ENCODE data around the gene TRPV6.

TRPV6 gene

GRCh38 chr7:142915315-142915714 lies 29.8 kb upstream of the TRPV6 start:
- TF ChIP-seq POLR2AphosphoS5 (IDR thresholded peaks at IDR 0.05; ENCODE audit: low read depth, low read length), result no peak
- TF ChIP-seq TAF1 (IDR thresholded peaks at IDR 0.05; ENCODE audit: borderline replicate concordance, insufficient read depth, low read length), result no peak
- TF ChIP-seq SIN3A (IDR thresholded peaks at IDR 0.05; ENCODE audit: borderline replicate concordance, insufficient read depth, low read length), result no peak
- TF ChIP-seq FOXP2 (optimal IDR thresholded peaks at IDR 0.05; ENCODE audit: borderline replicate concordance, extremely low read depth, extremely low read length, insufficient read depth), result no peak
- no peak for TF ChIP-seq REST (IDR thresholded peaks at IDR 0.05; ENCODE audit: insufficient read depth in 1 of 2, low read depth in 2 of 2, low read length in 2 of 2)

- no peak for TF ChIP-seq SIN3A (IDR thresholded peaks at IDR 0.05; ENCODE audit: borderline replicate concordance, insufficient read depth, low read length)
- no peak for TF ChIP-seq FOXP2 (optimal IDR thresholded peaks at IDR 0.05; ENCODE audit: borderline replicate concordance, extremely low read depth, extremely low read length, insufficient read depth)
- no peak for TF ChIP-seq TAF1 (IDR thresholded peaks at IDR 0.05; ENCODE audit: borderline replicate concordance, insufficient read depth, low read length)
- no peak for TF ChIP-seq POLR2AphosphoS5 (IDR thresholded peaks at IDR 0.05; ENCODE audit: low read depth, low read length)
- TF ChIP-seq REST (IDR thresholded peaks at IDR 0.05; ENCODE audit: insufficient read depth in 1 of 2, low read depth in 2 of 2, low read length in 2 of 2), result no peak
These were observed 28.6 kb upstream of the TRPV6 start for GRCh38 chr7:142914121-142914520.

GRCh38 chr7:142913566-142913965 lies 28.0 kb upstream of the TRPV6 start:
- TF ChIP-seq SIN3A (IDR thresholded peaks at IDR 0.05; ENCODE audit: borderline replicate concordance, insufficient read depth, low read length) (no peak), FOXP2 (optimal IDR thresholded peaks at IDR 0.05; ENCODE audit: borderline replicate concordance, extremely low read depth, extremely low read length, insufficient read depth) (no peak), REST (IDR thresholded peaks at IDR 0.05; ENCODE audit: insufficient read depth in 1 of 2, low read depth in 2 of 2, low read length in 2 of 2) (no peak), POLR2AphosphoS5 (IDR thresholded peaks at IDR 0.05; ENCODE audit: low read depth, low read length) (no peak), TAF1 (IDR thresholded peaks at IDR 0.05; ENCODE audit: borderline replicate concordance, insufficient read depth, low read length) (no peak)

- no peak for TF ChIP-seq TAF1 (IDR thresholded peaks at IDR 0.05; ENCODE audit: borderline replicate concordance, insufficient read depth, low read length)
- TF ChIP-seq POLR2AphosphoS5 (IDR thresholded peaks at IDR 0.05; ENCODE audit: low read depth, low read length), result no peak
- TF ChIP-seq REST (IDR thresholded peaks at IDR 0.05; ENCODE audit: insufficient read depth in 1 of 2, low read depth in 2 of 2, low read length in 2 of 2), result no peak
- TF ChIP-seq FOXP2 (optimal IDR thresholded peaks at IDR 0.05; ENCODE audit: borderline replicate concordance, extremely low read depth, extremely low read length, insufficient read depth), result no peak
- TF ChIP-seq SIN3A (IDR thresholded peaks at IDR 0.05; ENCODE audit: borderline replicate concordance, insufficient read depth, low read length), result no peak
These were observed 27.5 kb upstream of the TRPV6 start for GRCh38 chr7:142913051-142913450.

- TF ChIP-seq POLR2AphosphoS5 (IDR thresholded peaks at IDR 0.05; ENCODE audit: low read depth, low read length) (no peak), REST (IDR thresholded peaks at IDR 0.05; ENCODE audit: insufficient read depth in 1 of 2, low read depth in 2 of 2, low read length in 2 of 2) (no peak), TAF1 (IDR thresholded peaks at IDR 0.05; ENCODE audit: borderline replicate concordance, insufficient read depth, low read length) (no peak), SIN3A (IDR thresholded peaks at IDR 0.05; ENCODE audit: borderline replicate concordance, insufficient read depth, low read length) (no peak), FOXP2 (optimal IDR thresholded peaks at IDR 0.05; ENCODE audit: borderline replicate concordance, extremely low read depth, extremely low read length, insufficient read depth) (no peak)
These were observed 24.9 kb upstream of the TRPV6 start for GRCh38 chr7:142910481-142910880.

Data from PFSK-1 (cell line).